Measurements from ENCODE around the gene AGGF1.

DNA sequence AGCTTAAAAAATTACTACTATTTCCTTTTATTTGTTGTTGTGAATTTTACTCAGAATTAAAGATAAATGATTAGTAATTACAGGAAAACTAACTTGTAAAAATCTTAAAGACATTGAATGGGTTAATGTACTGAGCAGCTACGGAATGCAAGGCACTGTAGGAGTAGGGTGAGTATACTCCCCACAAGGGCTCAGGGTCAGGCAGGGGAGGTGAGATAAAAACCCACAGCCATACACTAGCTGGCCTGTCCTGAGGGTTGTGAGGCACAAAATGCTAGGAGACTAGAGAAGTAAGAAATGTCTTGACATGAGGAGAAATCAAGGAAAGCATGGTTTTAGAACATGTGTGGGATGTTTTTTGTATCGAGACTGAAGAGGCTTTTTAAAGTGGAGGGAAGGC, 43.5 kb downstream of the AGGF1 start:
- TF ChIP-seq CTCF (IDR thresholded peaks at IDR 0.05; ENCODE audit: low read depth, low read length) (no peak), POLR2A (IDR thresholded peaks at IDR 0.05; ENCODE audit: extremely low read depth, insufficient read length) (no peak), MYC (IDR thresholded peaks at IDR 0.05; ENCODE audit: low read depth, low read length) (no peak)
- TF ChIP-seq, protein P1, sequence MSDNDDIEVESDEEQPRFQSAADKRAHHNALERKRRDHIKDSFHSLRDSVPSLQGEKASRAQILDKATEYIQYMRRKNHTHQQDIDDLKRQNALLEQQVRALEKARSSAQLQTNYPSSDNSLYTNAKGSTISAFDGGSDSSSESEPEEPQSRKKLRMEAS (IDR thresholded peaks at IDR 0.05; ENCODE audit: low read depth, low read length): no peak

All from NB4 (cell line).